NT2/D1 (cell line): ENCODE data around the gene BIN1.

Experiments used
- SUZ12 ChIP-seq: IDR thresholded peaks from 2 replicates; pipeline ENCODE4 v1.6.1; 2011; ENCODE audit not compliant: insufficient read length, insufficient read depth; ENCODE audit errors: extremely low read depth
- YY1 ChIP-seq: IDR thresholded peaks from 2 replicates; pipeline ENCODE4 v1.6.1; 2011; ENCODE audit not compliant: insufficient read length, insufficient read depth
- ZNF274 ChIP-seq: IDR thresholded peaks from 2 replicates; pipeline ENCODE4 v1.6.1; 2011; ENCODE audit warnings: mild to moderate bottlenecking, low read depth, low read length

- TF ChIP-seq ZNF274 = no peak
- TF ChIP-seq YY1 = no peak
- no peak for TF ChIP-seq SUZ12
These were observed 94.7 kb downstream of the BIN1 start for GRCh38 chr2:127012215-127012614.
